ENCODE results near the gene MYOF.

The MYOF gene

GRCh38 chr10:93406364-93407145 is 75.6 kb downstream of the MYOF start:
- Histone ChIP-seq H3K23ac (ENCODE audit: low read length in 2 of 2) (no peak overlapping the region), H2BK12ac (ENCODE audit: low read length in 2 of 2) (peak overlapping the region in 1 of 2 experiments; percentile 51), H3K27me3 (ENCODE audit: control insufficient read depth in 1 of 2, insufficient read depth in 1 of 2, low read length in 2 of 2) (no peaks in the 10 kb centered on the region), H3K36me3 (ENCODE audit: control insufficient read depth in 1 of 2, insufficient read depth in 2 of 2, low read depth in 1 of 2, low read length in 2 of 2) (peaks cover 41 to 91% of the 10 kb centered on the region in 2 experiments), H3K9ac (ENCODE audit: low read length) (no peak overlapping the region), H3K9me3 (ENCODE audit: control insufficient read depth, low read length) (no peaks in the 10 kb centered on the region), H3K4ac (ENCODE audit: low read depth in 1 of 2, low read length in 2 of 2) (no peak overlapping the region), H3K4me3 (ENCODE audit: insufficient read depth in 1 of 2, low read depth in 1 of 2, low read length in 2 of 2) (no peak overlapping the region), H3K4me1 (ENCODE audit: control insufficient read depth, insufficient read depth, low read depth, low read length) (peaks cover 5% of the 10 kb centered on the region), H3K79me1 (replicated peaks; ENCODE audit: low read length, poor library complexity, severe bottlenecking) (peaks cover 19% of the 10 kb centered on the region), H2BK5ac (ENCODE audit: low read depth, low read length, poor library complexity, severe bottlenecking) (no peak overlapping the region), H2BK15ac (ENCODE audit: low read depth, poor library complexity, severe bottlenecking) (no peak overlapping the region), H2BK120ac (ENCODE audit: low read depth, low read length) (no peak overlapping the region), H2AK5ac (ENCODE audit: low read length, severe bottlenecking) (no peak overlapping the region), H3K14ac (ENCODE audit: low read length in 2 of 2) (no peak overlapping the region), H3K4me2 (ENCODE audit: low read length, poor library complexity, severe bottlenecking) (no peak overlapping the region), H3K27ac (ENCODE audit: low read length, poor library complexity, severe bottlenecking) (peak overlapping the region; percentile 30), H3K18ac (ENCODE audit: low read depth in 1 of 2, low read length in 2 of 2) (peak overlapping the region in 1 of 2 experiments; percentile 55), H2AFZ (ENCODE audit: low read depth, low read length) (no peak overlapping the region), H4K8ac (ENCODE audit: low read length) (peak overlapping the region; percentile 45), H4K91ac (ENCODE audit: low read length) (peak overlapping the region; percentile 52)
- DNase-seq: peak; percentile 54
- WGBS: 55% methylated on average over 10 of the region's 11 CpGs

DNA sequence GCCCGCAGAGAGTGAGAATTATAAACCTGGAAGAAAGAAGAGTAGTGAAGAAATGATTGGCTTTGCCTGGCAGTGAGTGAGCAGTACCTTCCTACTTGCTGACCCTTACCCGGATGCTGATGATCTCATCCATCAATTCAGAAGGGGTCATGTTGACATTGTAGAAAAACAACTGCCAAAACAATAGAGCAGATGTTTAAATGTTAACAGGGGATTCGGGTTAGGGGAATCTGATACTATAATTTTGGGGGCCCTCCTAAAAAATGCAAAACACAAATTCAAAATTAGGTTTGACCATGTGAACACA is 78.1 kb downstream of the MYOF start:
- Histone ChIP-seq H3K18ac (ENCODE audit: low read depth in 1 of 2, low read length in 2 of 2) (no peak overlapping the region), H2BK12ac (ENCODE audit: low read length in 2 of 2) (no peak overlapping the region), H3K79me1 (replicated peaks; ENCODE audit: low read length, poor library complexity, severe bottlenecking) (peaks cover 17% of the 10 kb centered on the region), H3K23ac (ENCODE audit: low read length in 2 of 2) (no peak overlapping the region), H2BK120ac (ENCODE audit: low read depth, low read length) (no peak overlapping the region), H2BK15ac (ENCODE audit: low read depth, poor library complexity, severe bottlenecking) (no peak overlapping the region), H3K4me2 (ENCODE audit: low read length, poor library complexity, severe bottlenecking) (no peak overlapping the region), H3K9me3 (ENCODE audit: control insufficient read depth, low read length) (no peaks in the 10 kb centered on the region), H3K9ac (ENCODE audit: low read length) (no peak overlapping the region), H2AK5ac (ENCODE audit: low read length, severe bottlenecking) (no peak overlapping the region), H2BK5ac (ENCODE audit: low read depth, low read length, poor library complexity, severe bottlenecking) (no peak overlapping the region), H3K27ac (ENCODE audit: low read length, poor library complexity, severe bottlenecking) (peak overlapping the region; percentile 44), H3K4me3 (ENCODE audit: insufficient read depth in 1 of 2, low read depth in 1 of 2, low read length in 2 of 2) (no peak overlapping the region), H3K4ac (ENCODE audit: low read depth in 1 of 2, low read length in 2 of 2) (no peak overlapping the region), H2AFZ (ENCODE audit: low read depth, low read length) (no peak overlapping the region), H4K8ac (ENCODE audit: low read length) (no peak overlapping the region), H4K91ac (ENCODE audit: low read length) (no peak overlapping the region), H3K14ac (ENCODE audit: low read length in 2 of 2) (no peak overlapping the region), H3K27me3 (ENCODE audit: control insufficient read depth in 1 of 2, insufficient read depth in 1 of 2, low read length in 2 of 2) (no peaks in the 10 kb centered on the region), H3K4me1 (ENCODE audit: control insufficient read depth, insufficient read depth, low read depth, low read length) (peaks cover 5% of the 10 kb centered on the region), H3K36me3 (ENCODE audit: control insufficient read depth in 1 of 2, insufficient read depth in 2 of 2, low read depth in 1 of 2, low read length in 2 of 2) (peaks cover 41 to 91% of the 10 kb centered on the region in 2 experiments)
- WGBS: 85% methylated on average over 2 of the region's 3 CpGs
- no peak for DNase-seq

DNA sequence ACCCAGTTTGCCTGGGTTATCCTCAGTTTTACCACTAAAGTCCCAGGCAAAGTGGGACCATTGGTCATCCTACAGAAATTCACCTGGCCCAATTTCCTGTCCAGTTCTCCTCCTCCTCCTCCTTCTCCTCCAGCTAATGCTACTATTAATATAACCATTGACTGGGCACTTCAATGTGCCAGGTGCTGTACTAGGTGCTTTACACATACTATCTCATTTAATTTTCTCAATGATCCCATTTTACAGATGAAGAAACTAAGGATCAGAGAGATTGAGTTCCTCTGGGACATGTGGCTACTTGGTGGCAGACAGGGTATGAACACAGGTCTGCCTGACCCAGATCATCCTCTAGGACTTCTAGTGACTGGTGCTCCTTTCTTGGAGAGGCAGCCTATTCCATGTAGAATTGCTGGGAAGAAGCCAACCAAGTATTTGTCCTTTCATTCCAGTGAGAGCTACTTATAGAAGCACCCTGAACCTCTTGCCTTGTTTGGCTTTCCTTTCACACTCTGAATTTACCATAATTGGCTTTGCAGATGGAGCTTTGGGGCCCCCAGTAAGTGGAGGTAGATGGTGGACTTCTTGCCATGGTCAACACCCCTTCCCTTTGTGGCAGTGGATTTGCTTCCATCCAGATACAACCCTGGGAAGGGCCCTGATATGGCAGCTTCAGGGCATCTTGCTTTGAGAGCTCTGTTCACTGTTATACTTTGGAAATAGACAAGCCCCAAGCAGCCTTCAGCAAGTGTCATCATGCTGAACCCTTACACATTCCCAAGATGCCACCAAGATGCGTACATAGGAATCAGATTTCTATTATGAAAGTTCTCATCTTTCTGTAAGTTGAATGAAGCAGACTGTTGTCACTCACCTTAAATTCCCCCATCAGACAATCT is 78.7 kb downstream of the MYOF start:
- no peak overlapping the region for H2BK15ac ChIP-seq (ENCODE audit: low read depth, poor library complexity, severe bottlenecking)
- H3K79me1 ChIP-seq (replicated peaks; ENCODE audit: low read length, poor library complexity, severe bottlenecking): peaks cover 16% of the 10 kb centered on the region
- no peak overlapping the region for H4K91ac ChIP-seq (ENCODE audit: low read length)
- no peak overlapping the region for H3K9ac ChIP-seq (ENCODE audit: low read length)
- peaks cover 39 to 91% of the 10 kb centered on the region in 2 experiments for H3K36me3 ChIP-seq (ENCODE audit: control insufficient read depth in 1 of 2, insufficient read depth in 2 of 2, low read depth in 1 of 2, low read length in 2 of 2)
- H3K4ac ChIP-seq (ENCODE audit: low read depth in 1 of 2, low read length in 2 of 2): no peak overlapping the region
- no peak overlapping the region for H3K18ac ChIP-seq (ENCODE audit: low read depth in 1 of 2, low read length in 2 of 2)
- DNase-seq: no peak
- no peak overlapping the region for H2BK5ac ChIP-seq (ENCODE audit: low read depth, low read length, poor library complexity, severe bottlenecking)
- H3K27me3 ChIP-seq (ENCODE audit: control insufficient read depth in 1 of 2, insufficient read depth in 1 of 2, low read length in 2 of 2): no peaks in the 10 kb centered on the region
- H2BK12ac ChIP-seq (ENCODE audit: low read length in 2 of 2): no peak overlapping the region
- H3K9me3 ChIP-seq (ENCODE audit: control insufficient read depth, low read length): no peaks in the 10 kb centered on the region
- H3K4me3 ChIP-seq (ENCODE audit: insufficient read depth in 1 of 2, low read depth in 1 of 2, low read length in 2 of 2): no peak overlapping the region
- no peak overlapping the region for H2BK120ac ChIP-seq (ENCODE audit: low read depth, low read length)
- H3K23ac ChIP-seq (ENCODE audit: low read length in 2 of 2): no peak overlapping the region
- peak overlapping the region; percentile 71 for H2AK5ac ChIP-seq (ENCODE audit: low read length, severe bottlenecking)
- no peak overlapping the region for H4K8ac ChIP-seq (ENCODE audit: low read length)
- no peak overlapping the region for H3K4me2 ChIP-seq (ENCODE audit: low read length, poor library complexity, severe bottlenecking)
- H3K14ac ChIP-seq (ENCODE audit: low read length in 2 of 2): no peak overlapping the region
- WGBS: no CpG with 5 or more reads among the region's 1 CpG
- peaks cover 5% of the 10 kb centered on the region for H3K4me1 ChIP-seq (ENCODE audit: control insufficient read depth, insufficient read depth, low read depth, low read length)
- no peak overlapping the region for H2AFZ ChIP-seq (ENCODE audit: low read depth, low read length)
- peak overlapping the region; percentile 44 for H3K27ac ChIP-seq (ENCODE audit: low read length, poor library complexity, severe bottlenecking)

GRCh38 chr10:93402192-93402591 is 79.9 kb downstream of the MYOF start:
- 80% methylated on average over 4 of the region's 6 CpGs for WGBS
- Histone ChIP-seq H3K18ac (ENCODE audit: low read depth in 1 of 2, low read length in 2 of 2) (no peak overlapping the region), H3K36me3 (ENCODE audit: control insufficient read depth in 1 of 2, insufficient read depth in 2 of 2, low read depth in 1 of 2, low read length in 2 of 2) (peaks cover 42 to 94% of the 10 kb centered on the region in 2 experiments)

More at GRCh38 chr10:93402192-93402591, 79.9 kb downstream of the MYOF start:
- Histone ChIP-seq H3K23ac (ENCODE audit: low read length in 2 of 2) (no peak overlapping the region), H3K4me1 (ENCODE audit: control insufficient read depth, insufficient read depth, low read depth, low read length) (peaks cover 5% of the 10 kb centered on the region), H3K27me3 (ENCODE audit: control insufficient read depth in 1 of 2, insufficient read depth in 1 of 2, low read length in 2 of 2) (no peaks in the 10 kb centered on the region), H4K8ac (ENCODE audit: low read length) (no peak overlapping the region), H3K14ac (ENCODE audit: low read length in 2 of 2) (no peak overlapping the region), H2BK5ac (ENCODE audit: low read depth, low read length, poor library complexity, severe bottlenecking) (no peak overlapping the region), H2BK15ac (ENCODE audit: low read depth, poor library complexity, severe bottlenecking) (no peak overlapping the region), H2BK12ac (ENCODE audit: low read length in 2 of 2) (no peak overlapping the region), H3K27ac (ENCODE audit: low read length, poor library complexity, severe bottlenecking) (no peak overlapping the region), H3K79me1 (replicated peaks; ENCODE audit: low read length, poor library complexity, severe bottlenecking) (peaks cover 22% of the 10 kb centered on the region), H3K4me3 (ENCODE audit: insufficient read depth in 1 of 2, low read depth in 1 of 2, low read length in 2 of 2) (no peak overlapping the region), H4K91ac (ENCODE audit: low read length) (no peak overlapping the region), H3K9ac (ENCODE audit: low read length) (no peak overlapping the region), H3K4ac (ENCODE audit: low read depth in 1 of 2, low read length in 2 of 2) (no peak overlapping the region), H3K4me2 (ENCODE audit: low read length, poor library complexity, severe bottlenecking) (no peak overlapping the region), H3K9me3 (ENCODE audit: control insufficient read depth, low read length) (no peaks in the 10 kb centered on the region), H2AK5ac (ENCODE audit: low read length, severe bottlenecking) (no peak overlapping the region), H2BK120ac (ENCODE audit: low read depth, low read length) (no peak overlapping the region), H2AFZ (ENCODE audit: low read depth, low read length) (no peak overlapping the region)
- no peak for DNase-seq
